ENCODE results near the gene PI4KA. TPM values are rescaled to one million over a fixed set of nuclear protein-coding genes. Genes with fewer than 3 reads are reported as not detected.
"Not testable (repeated sequence)": the region's sequence is repeated elsewhere in the genome, so short reads cannot be mapped to it uniquely, and the experiment has no call there.

Gene PI4KA
- total and polyA plus RNA-seq, 4 donors = 35.4 to 107 (median 50.3) TPM

GRCh38 chr22:20720692-20721408, 137.8 kb downstream of the PI4KA start:
- Histone ChIP-seq H3K4me1 (ENCODE audit: control insufficient read depth in 5 of 5, insufficient read depth in 5 of 5, low read length in 5 of 5) (no peaks in the 10 kb centered on the region), H3K4me3 (no peak overlapping the region), H3K27me3 (ENCODE audit: control insufficient read depth in 3 of 3, insufficient read depth in 3 of 3, low read length in 2 of 3) (no peaks in the 10 kb centered on the region), H3K9me3 (ENCODE audit: control insufficient read depth in 4 of 4, insufficient read depth in 3 of 4, low read length in 3 of 4) (no peaks in the 10 kb centered on the region), H3K36me3 (ENCODE audit: control insufficient read depth in 4 of 4, insufficient read depth in 4 of 4, low read length in 4 of 4) (peaks cover 0 to 23% (median 5%) of the 10 kb centered on the region in 4 donors), H3K27ac (ENCODE audit: low read depth in 1 of 2, low read length in 1 of 2) (no peak overlapping the region), H3K9ac (ENCODE audit: insufficient read depth in 1 of 2, low read length in 2 of 2) (no peak overlapping the region)
- 93% methylated on average over 13 of the region's 13 CpGs for WGBS, 2 donors
- ATAC-seq (ENCODE audit: insufficient read depth, low FRiP score) (no peak), DNase-seq (no peak)
- TF ChIP-seq CTCF (IDR thresholded peaks at IDR 0.05; ENCODE audit: control extremely low read depth, extremely low read depth) = no peak

- DNase-seq; H3K27ac ChIP-seq (ENCODE audit: low read depth in 1 of 2, low read length in 1 of 2); H3K4me1 ChIP-seq (ENCODE audit: control insufficient read depth in 5 of 5, insufficient read depth in 5 of 5, low read length in 5 of 5); H3K9ac ChIP-seq (ENCODE audit: insufficient read depth in 1 of 2, low read length in 2 of 2); ATAC-seq (ENCODE audit: insufficient read depth, low FRiP score); H3K27me3 ChIP-seq (ENCODE audit: control insufficient read depth in 3 of 3, insufficient read depth in 3 of 3, low read length in 2 of 3); H3K4me3 ChIP-seq; H3K9me3 ChIP-seq (ENCODE audit: control insufficient read depth in 4 of 4, insufficient read depth in 3 of 4, low read length in 3 of 4): not testable (repeated sequence)
- peaks cover 0 to 24% (median 3%) of the 10 kb centered on the region in 4 donors for H3K36me3 ChIP-seq (ENCODE audit: control insufficient read depth in 4 of 4, insufficient read depth in 4 of 4, low read length in 4 of 4)
- 92% methylated on average over 10 to 13 of the region's 13 CpGs for WGBS, 2 donors
These were observed 139.9 kb downstream of the PI4KA start for GRCh38 chr22:20718727-20719126.

GRCh38 chr22:20717981-20718380, 140.6 kb downstream of the PI4KA start:
- not testable (repeated sequence) for H3K27me3 ChIP-seq (ENCODE audit: control insufficient read depth in 3 of 3, insufficient read depth in 3 of 3, low read length in 2 of 3); H3K4me1 ChIP-seq (ENCODE audit: control insufficient read depth in 5 of 5, insufficient read depth in 5 of 5, low read length in 5 of 5); H3K4me3 ChIP-seq; DNase-seq; ATAC-seq (ENCODE audit: insufficient read depth, low FRiP score); H3K9ac ChIP-seq (ENCODE audit: insufficient read depth in 1 of 2, low read length in 2 of 2); H3K9me3 ChIP-seq (ENCODE audit: control insufficient read depth in 4 of 4, insufficient read depth in 3 of 4, low read length in 3 of 4); H3K27ac ChIP-seq (ENCODE audit: low read depth in 1 of 2, low read length in 1 of 2)
- peaks cover 0 to 27% (median 3%) of the 10 kb centered on the region in 4 donors for H3K36me3 ChIP-seq (ENCODE audit: control insufficient read depth in 4 of 4, insufficient read depth in 4 of 4, low read length in 4 of 4)
- 92 to 94% methylated on average over 6 to 7 of the region's 7 CpGs for whole genome bisulfite sequencing, 2 donors

- not testable (repeated sequence) for DNase-seq; ATAC-seq (ENCODE audit: insufficient read depth, low FRiP score); H3K27me3 ChIP-seq (ENCODE audit: control insufficient read depth in 3 of 3, insufficient read depth in 3 of 3, low read length in 2 of 3); H3K9ac ChIP-seq (ENCODE audit: insufficient read depth in 1 of 2, low read length in 2 of 2); H3K27ac ChIP-seq (ENCODE audit: low read depth in 1 of 2, low read length in 1 of 2); H3K4me1 ChIP-seq (ENCODE audit: control insufficient read depth in 5 of 5, insufficient read depth in 5 of 5, low read length in 5 of 5); H3K9me3 ChIP-seq (ENCODE audit: control insufficient read depth in 4 of 4, insufficient read depth in 3 of 4, low read length in 3 of 4); H3K4me3 ChIP-seq
- peaks cover 0 to 29% (median 3%) of the 10 kb centered on the region in 4 donors for H3K36me3 ChIP-seq (ENCODE audit: control insufficient read depth in 4 of 4, insufficient read depth in 4 of 4, low read length in 4 of 4)
- WGBS, 2 donors = 91 to 94% methylated on average over 12 to 17 of the region's 17 CpGs
These were observed 141.3 kb downstream of the PI4KA start for GRCh38 chr22:20717213-20717866.

GRCh38 chr22:20713116-20713515, 145.5 kb downstream of the PI4KA start:
- H3K9me3 ChIP-seq (ENCODE audit: control insufficient read depth in 4 of 4, insufficient read depth in 3 of 4, low read length in 3 of 4); H3K27ac ChIP-seq (ENCODE audit: low read depth in 1 of 2, low read length in 1 of 2); H3K4me1 ChIP-seq (ENCODE audit: control insufficient read depth in 5 of 5, insufficient read depth in 5 of 5, low read length in 5 of 5); H3K9ac ChIP-seq (ENCODE audit: insufficient read depth in 1 of 2, low read length in 2 of 2); ATAC-seq (ENCODE audit: insufficient read depth, low FRiP score); DNase-seq; H3K27me3 ChIP-seq (ENCODE audit: control insufficient read depth in 3 of 3, insufficient read depth in 3 of 3, low read length in 2 of 3); H3K4me3 ChIP-seq: not testable (repeated sequence)
- 92 to 96% methylated on average over 13 of the region's 13 CpGs for WGBS, 2 donors
- peaks cover 0 to 24% (median 3%) of the 10 kb centered on the region in 4 donors for H3K36me3 ChIP-seq (ENCODE audit: control insufficient read depth in 4 of 4, insufficient read depth in 4 of 4, low read length in 4 of 4)

GRCh38 chr22:20709966-20710365, 148.6 kb downstream of the PI4KA start:
- not testable (repeated sequence) for ATAC-seq (ENCODE audit: insufficient read depth, low FRiP score); DNase-seq
- peaks cover 0 to 27% (median 1%) of the 10 kb centered on the region in 4 donors for H3K36me3 ChIP-seq (ENCODE audit: control insufficient read depth in 4 of 4, insufficient read depth in 4 of 4, low read length in 4 of 4)

GRCh38 chr22:20707549-20708118, 151.0 kb downstream of the PI4KA start:
- H3K4me1 ChIP-seq (ENCODE audit: control insufficient read depth in 5 of 5, insufficient read depth in 5 of 5, low read length in 5 of 5); DNase-seq; H3K27ac ChIP-seq (ENCODE audit: low read depth in 1 of 2, low read length in 1 of 2); ATAC-seq (ENCODE audit: insufficient read depth, low FRiP score); H3K27me3 ChIP-seq (ENCODE audit: control insufficient read depth in 3 of 3, insufficient read depth in 3 of 3, low read length in 2 of 3); H3K9me3 ChIP-seq (ENCODE audit: control insufficient read depth in 4 of 4, insufficient read depth in 3 of 4, low read length in 3 of 4); H3K4me3 ChIP-seq; H3K9ac ChIP-seq (ENCODE audit: insufficient read depth in 1 of 2, low read length in 2 of 2): not testable (repeated sequence)
- 95 to 97% methylated on average over 11 of the region's 11 CpGs for WGBS, 2 donors
- peaks cover 0 to 16% (median 1%) of the 10 kb centered on the region in 4 donors for H3K36me3 ChIP-seq (ENCODE audit: control insufficient read depth in 4 of 4, insufficient read depth in 4 of 4, low read length in 4 of 4)

More at GRCh38 chr22:20709966-20710365, 148.6 kb downstream of the PI4KA start:
- not testable (repeated sequence) for H3K4me3 ChIP-seq; H3K9me3 ChIP-seq (ENCODE audit: control insufficient read depth in 4 of 4, insufficient read depth in 3 of 4, low read length in 3 of 4); H3K27ac ChIP-seq (ENCODE audit: low read depth in 1 of 2, low read length in 1 of 2); H3K4me1 ChIP-seq (ENCODE audit: control insufficient read depth in 5 of 5, insufficient read depth in 5 of 5, low read length in 5 of 5); H3K9ac ChIP-seq (ENCODE audit: insufficient read depth in 1 of 2, low read length in 2 of 2); H3K27me3 ChIP-seq (ENCODE audit: control insufficient read depth in 3 of 3, insufficient read depth in 3 of 3, low read length in 2 of 3)
- 97 to 98% methylated on average over 11 of the region's 11 CpGs for WGBS, 2 donors

Data from lung (tissue), 12 donors.